LNCAP (cell line): Measurements from ENCODE around the gene CDKAL1.

Source experiments
- CTCF ChIP-seq: fragments of 450-650 bp; IDR thresholded peaks from 2 replicates; pipeline ENCODE4 v1.5.1; 2017; ENCODE audit warnings: mild to moderate bottlenecking

CDKAL1 gene

GRCh38 chr6:20797597-20797996, 263.3 kb downstream of the CDKAL1 start:
- TF ChIP-seq CTCF, result no peak

DNA sequence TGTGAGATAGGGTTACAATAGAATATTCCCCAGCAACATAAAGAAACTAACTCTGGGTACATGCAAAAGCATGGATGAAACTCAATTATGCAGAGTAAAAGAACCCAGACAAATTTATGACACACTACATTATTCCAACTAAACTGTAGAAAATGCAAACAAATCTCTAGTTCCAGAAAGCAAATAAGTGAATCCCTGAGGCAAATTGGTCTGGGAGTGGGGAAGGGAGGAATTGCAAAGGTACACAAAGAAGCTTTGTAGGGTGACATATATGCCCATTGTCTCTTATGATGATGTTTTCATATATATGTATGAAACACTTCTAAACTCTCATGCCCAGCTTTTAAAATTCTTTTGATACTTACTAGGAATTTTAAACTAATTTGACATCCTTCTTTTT, 266.0 kb downstream of the CDKAL1 start:
- no peak for TF ChIP-seq CTCF

GRCh38 chr6:20800653-20801052, 266.4 kb downstream of the CDKAL1 start:
- no peak for TF ChIP-seq CTCF

GRCh38 chr6:20801595-20801994, 267.3 kb downstream of the CDKAL1 start:
- TF ChIP-seq CTCF, result no peak

GRCh38 chr6:20802596-20802995, 268.3 kb downstream of the CDKAL1 start:
- TF ChIP-seq CTCF, result no peak

GRCh38 chr6:20805021-20805420, 270.8 kb downstream of the CDKAL1 start:
- TF ChIP-seq CTCF, result no peak

GRCh38 chr6:20806669-20807068, 272.4 kb downstream of the CDKAL1 start:
- TF ChIP-seq CTCF, result no peak

DNA sequence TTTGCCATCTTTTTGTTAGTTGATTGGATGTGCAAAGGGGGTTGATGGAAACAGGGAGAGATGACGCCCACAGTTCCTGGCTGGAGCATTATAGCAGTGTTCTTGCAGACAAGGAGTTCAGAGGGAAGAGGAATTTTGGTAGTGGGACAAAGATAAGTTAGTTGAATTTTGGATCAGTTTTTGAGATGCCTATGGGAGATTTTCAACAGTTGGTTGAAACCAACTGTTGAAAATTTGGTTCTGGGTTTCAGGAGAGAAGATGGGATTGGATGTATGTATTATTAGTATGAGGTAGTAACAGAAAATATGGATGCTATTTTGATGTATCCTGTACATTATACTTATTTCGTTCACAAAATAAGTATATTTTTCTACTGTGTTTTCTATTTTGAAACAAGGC, 274.2 kb downstream of the CDKAL1 start:
- TF ChIP-seq CTCF, result no peak
